Duodenal mucosa (tissue), 2 donors: ENCODE measurements around the gene SLC35A1.

Experiments used
- H3K27ac ChIP-seq: one replicate; pipeline ENCODE4 v1.7.0; 2013; ENCODE audit warnings: low read depth, low read length
- H3K27me3 ChIP-seq, 2 donors: one replicate each; pipeline ENCODE4 v1.7.0; 2013; ENCODE audit warnings: low read length in 2 of 2, control low read depth in 1 of 2; ENCODE audit not compliant: insufficient read depth in 2 of 2, control insufficient read depth in 1 of 2
- H3K36me3 ChIP-seq, 2 donors: one replicate each; pipeline ENCODE4 v1.7.0; 2013; ENCODE audit warnings: low read length in 2 of 2, control low read depth in 1 of 2; ENCODE audit not compliant: insufficient read depth in 2 of 2, control insufficient read depth in 1 of 2
- H3K4me1 ChIP-seq, 2 donors: one replicate each; pipeline ENCODE4 v1.7.0; 2013; ENCODE audit warnings: low read length in 2 of 2, control low read depth in 1 of 2; ENCODE audit not compliant: insufficient read depth in 2 of 2, control insufficient read depth in 1 of 2
- H3K4me3 ChIP-seq, 2 donors: one replicate each; pipeline ENCODE4 v1.7.0; 2013; ENCODE audit warnings: low read length in 2 of 2, low read depth in 1 of 2
- H3K9ac ChIP-seq, 2 donors: one replicate each; pipeline ENCODE4 v1.7.0; 2013; ENCODE audit warnings: low read length in 2 of 2, low read depth in 1 of 2
- H3K9me3 ChIP-seq, 2 donors: one replicate each; pipeline ENCODE4 v1.7.0; 2013; ENCODE audit warnings: low read length in 2 of 2, control low read depth in 1 of 2; ENCODE audit not compliant: control insufficient read depth in 1 of 2

Gene SLC35A1

GRCh38 chr6:87472525-87473418, at the start of gene SLC35A1:
SLC35A1 (plus strand) TSS chr6:87472974; CDS start chr6:87473004, 30 bp downstream.
- Histone ChIP-seq H3K9me3 (no peaks in the 10 kb centered on the region), H3K4me1 (peaks cover 8 to 11% of the 10 kb centered on the region in 2 donors), H3K4me3 (peak within 1 kb of the TSS; percentile 95 to 98), H3K27me3 (no peaks in the 10 kb centered on the region), H3K9ac (peak within 1 kb of the TSS; percentile 86 to 90), H3K27ac (peak within 1 kb of the TSS; percentile 86), H3K36me3 (no peaks in the 10 kb centered on the region)

GRCh38 chr6:87426789-87427188, 46.0 kb upstream of the SLC35A1 start:
- Histone ChIP-seq H3K27ac (no peak overlapping the region), H3K27me3 (no peaks in the 10 kb centered on the region), H3K9ac (no peak overlapping the region), H3K9me3 (no peaks in the 10 kb centered on the region), H3K36me3 (no peaks in the 10 kb centered on the region), H3K4me3 (no peak overlapping the region), H3K4me1 (no peaks in the 10 kb centered on the region)

GRCh38 chr6:87430499-87430898, 42.3 kb upstream of the SLC35A1 start:
- Histone ChIP-seq H3K9ac (no peak overlapping the region), H3K4me1 (no peaks in the 10 kb centered on the region), H3K27ac (no peak overlapping the region), H3K27me3 (no peaks in the 10 kb centered on the region), H3K9me3 (no peaks in the 10 kb centered on the region), H3K4me3 (no peak overlapping the region), H3K36me3 (no peaks in the 10 kb centered on the region)

- Histone ChIP-seq H3K27ac (no peak overlapping the region), H3K4me1 (no peaks in the 10 kb centered on the region), H3K36me3 (no peaks in the 10 kb centered on the region), H3K4me3 (no peak overlapping the region), H3K27me3 (no peaks in the 10 kb centered on the region), H3K9ac (no peak overlapping the region), H3K9me3 (no peaks in the 10 kb centered on the region)
Observed at GRCh38 chr6:87431263-87431662, 41.5 kb upstream of the SLC35A1 start.

GRCh38 chr6:87436435-87436834, 36.3 kb upstream of the SLC35A1 start:
- Histone ChIP-seq H3K27ac (no peak overlapping the region), H3K9ac (no peak overlapping the region), H3K36me3 (no peaks in the 10 kb centered on the region), H3K27me3 (no peaks in the 10 kb centered on the region), H3K4me1 (no peaks in the 10 kb centered on the region), H3K4me3 (no peak overlapping the region), H3K9me3 (no peaks in the 10 kb centered on the region)

- Histone ChIP-seq H3K9me3 (peaks cover 0 to 3% of the 10 kb centered on the region in 2 donors), H3K36me3 (no peaks in the 10 kb centered on the region), H3K27ac (no peak overlapping the region), H3K4me3 (no peak overlapping the region), H3K27me3 (no peaks in the 10 kb centered on the region), H3K4me1 (no peaks in the 10 kb centered on the region), H3K9ac (no peak overlapping the region)
Observed at GRCh38 chr6:87441711-87442110, 31.1 kb upstream of the SLC35A1 start.

GRCh38 chr6:87444362-87444761, 28.4 kb upstream of the SLC35A1 start:
- Histone ChIP-seq H3K27me3 (no peaks in the 10 kb centered on the region), H3K4me3 (no peak overlapping the region), H3K9me3 (peaks cover 0 to 3% of the 10 kb centered on the region in 2 donors), H3K9ac (no peak overlapping the region), H3K4me1 (no peaks in the 10 kb centered on the region), H3K36me3 (no peaks in the 10 kb centered on the region), H3K27ac (no peak overlapping the region)

GRCh38 chr6:87465051-87465450, 7.7 kb upstream of the SLC35A1 start:
- no peaks in the 10 kb centered on the region for H3K4me1 ChIP-seq
- H3K4me3 ChIP-seq: no peak overlapping the region
- H3K9me3 ChIP-seq: no peaks in the 10 kb centered on the region
- H3K27ac ChIP-seq: no peak overlapping the region
- H3K27me3 ChIP-seq: no peaks in the 10 kb centered on the region
- no peaks in the 10 kb centered on the region for H3K36me3 ChIP-seq
- H3K9ac ChIP-seq: no peak overlapping the region

- Histone ChIP-seq H3K27ac (peak overlapping the region; percentile 86), H3K27me3 (no peaks in the 10 kb centered on the region), H3K4me3 (peak overlapping the region; percentile 95 to 98), H3K9ac (peak overlapping the region; percentile 74 to 86), H3K4me1 (peaks cover 8 to 11% of the 10 kb centered on the region in 2 donors), H3K36me3 (no peaks in the 10 kb centered on the region), H3K9me3 (no peaks in the 10 kb centered on the region)
Observed at GRCh38 chr6:87473419-87473903, 687 bp downstream of the SLC35A1 start.

- peaks cover 0 to 6% of the 10 kb centered on the region in 2 donors for H3K36me3 ChIP-seq
- no peaks in the 10 kb centered on the region for H3K27me3 ChIP-seq
- no peaks in the 10 kb centered on the region for H3K4me1 ChIP-seq
- no peak overlapping the region for H3K27ac ChIP-seq
- no peak overlapping the region for H3K4me3 ChIP-seq
- no peak overlapping the region for H3K9ac ChIP-seq
- peaks cover 7 to 9% of the 10 kb centered on the region in 2 donors for H3K9me3 ChIP-seq
Observed at GRCh38 chr6:87481931-87482330, 9.2 kb downstream of the SLC35A1 start.
